ENCODE measurements around the gene INO80B.
"Not testable (repeated sequence)": the region's sequence is repeated elsewhere in the genome, so short reads cannot be mapped to it uniquely, and the experiment has no call there.

INO80B gene

DNA sequence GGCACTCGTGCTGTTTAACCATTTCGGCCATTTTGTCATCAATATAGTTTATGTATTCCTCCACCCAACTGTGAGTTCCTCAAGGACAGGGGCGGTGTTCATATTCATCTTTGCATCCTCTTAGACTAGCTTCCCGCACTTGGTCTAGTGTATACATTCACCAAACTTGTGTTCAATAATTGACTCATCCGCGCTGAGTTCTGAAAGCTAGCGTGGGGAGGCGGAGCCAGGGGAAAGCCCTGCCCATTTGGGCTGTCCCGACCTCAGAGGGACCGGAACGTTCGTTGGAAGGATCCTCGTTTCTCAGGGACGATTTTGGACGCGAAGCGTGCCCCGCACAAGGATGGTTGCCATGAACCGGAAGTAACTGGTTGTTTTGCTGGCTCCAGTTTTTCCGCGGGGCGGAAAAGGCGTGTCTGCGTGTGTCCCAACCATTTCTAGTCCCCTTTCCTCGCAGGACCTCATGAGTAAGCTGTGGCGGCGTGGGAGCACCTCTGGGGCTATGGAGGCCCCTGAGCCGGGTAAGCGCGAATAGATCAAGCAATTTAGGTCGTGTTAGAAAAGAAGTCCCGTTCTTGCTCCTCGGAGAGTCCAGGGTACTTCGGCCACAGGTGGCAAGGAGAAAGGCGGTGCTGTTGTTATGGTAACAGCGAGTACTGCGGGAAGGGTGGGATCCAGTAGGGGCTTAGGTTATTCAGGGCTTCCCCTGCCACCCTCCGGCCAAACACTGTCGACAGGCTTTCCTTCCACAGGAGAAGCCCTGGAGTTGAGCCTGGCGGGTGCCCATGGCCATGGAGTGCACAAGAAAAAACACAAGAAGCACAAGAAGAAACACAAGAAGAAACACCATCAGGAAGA is at the start of gene INO80B:
Gene INO80B, plus strand, starts transcription at position 434 of the 858 bp plus-strand sequence. Its CDS starts 30 bp downstream, at position 464.
- FAIRE-seq: peak; percentile 94

DNA sequence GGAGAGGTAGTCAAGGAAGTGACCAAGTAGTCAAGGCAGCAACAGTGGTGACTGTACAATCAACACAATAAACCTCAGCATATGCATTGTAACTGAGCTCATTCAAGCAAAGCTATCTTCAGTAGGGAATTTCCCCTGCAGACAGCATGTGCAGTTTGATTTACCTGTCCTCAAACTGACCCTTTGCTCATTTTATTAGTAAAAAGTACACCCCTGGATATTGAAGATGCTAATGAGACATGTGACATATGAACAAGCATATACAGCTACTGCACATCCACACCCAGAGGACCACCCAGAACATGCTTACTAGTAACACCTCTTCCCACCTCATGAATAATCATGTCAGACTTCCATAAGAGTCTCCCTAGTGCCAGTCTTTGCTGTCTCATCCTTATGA is 48.9 kb upstream of the INO80B start:
- FAIRE-seq: no peak

DNA sequence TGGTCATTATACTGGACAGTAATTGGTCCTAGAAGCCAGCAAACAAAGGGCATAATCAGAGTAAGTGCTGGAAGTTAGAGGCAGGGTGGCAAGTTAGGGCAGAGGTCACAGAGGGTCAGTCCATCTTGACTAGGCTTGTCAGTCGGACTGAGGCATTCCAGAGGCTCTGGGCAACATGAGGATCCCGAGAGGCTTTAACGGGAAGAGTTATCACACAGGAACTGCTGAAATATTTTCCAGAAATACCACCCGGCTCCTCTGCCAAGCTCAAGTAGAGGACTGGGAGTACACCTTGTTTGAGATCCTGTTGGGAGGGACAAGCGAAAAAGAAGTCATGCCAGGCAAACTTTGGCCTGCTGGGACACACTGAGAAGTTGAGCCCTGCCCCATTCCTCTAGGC is 47.2 kb upstream of the INO80B start:
- FAIRE-seq: no peak

DNA sequence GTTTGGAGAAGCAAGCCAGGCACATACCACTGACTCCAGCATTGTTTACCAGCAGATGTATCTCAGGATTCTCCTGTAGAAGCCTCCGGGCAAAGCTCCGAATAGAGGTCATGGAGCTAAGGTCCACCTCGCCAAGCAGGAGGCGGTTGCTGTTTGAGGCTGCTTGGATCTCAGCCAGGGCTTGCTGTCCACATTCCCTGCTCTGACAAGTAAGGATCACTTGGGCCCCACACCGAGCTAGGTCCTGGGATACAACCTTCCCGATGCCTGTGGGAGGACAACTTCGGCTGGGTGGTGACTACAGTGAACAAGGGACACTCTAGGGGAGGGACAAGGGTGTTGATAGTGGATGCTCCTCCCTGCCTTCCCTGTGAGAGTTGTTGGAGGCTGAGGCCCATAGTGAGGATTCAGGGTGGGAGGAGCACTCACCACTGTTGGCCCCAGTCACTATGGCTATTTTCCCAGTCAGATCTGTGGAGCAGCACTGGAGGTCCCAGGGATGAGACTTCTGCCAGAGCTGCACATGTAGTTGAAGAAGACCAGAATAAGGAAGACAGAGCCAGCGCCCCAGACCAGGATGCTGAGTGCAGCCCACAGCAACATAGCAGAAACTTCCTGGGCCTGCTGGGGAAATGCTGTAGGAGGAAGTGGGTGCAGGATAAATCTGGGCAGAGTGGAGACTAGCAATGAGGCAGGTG is 41.7 kb upstream of the INO80B start:
- FAIRE-seq: no peak

DNA sequence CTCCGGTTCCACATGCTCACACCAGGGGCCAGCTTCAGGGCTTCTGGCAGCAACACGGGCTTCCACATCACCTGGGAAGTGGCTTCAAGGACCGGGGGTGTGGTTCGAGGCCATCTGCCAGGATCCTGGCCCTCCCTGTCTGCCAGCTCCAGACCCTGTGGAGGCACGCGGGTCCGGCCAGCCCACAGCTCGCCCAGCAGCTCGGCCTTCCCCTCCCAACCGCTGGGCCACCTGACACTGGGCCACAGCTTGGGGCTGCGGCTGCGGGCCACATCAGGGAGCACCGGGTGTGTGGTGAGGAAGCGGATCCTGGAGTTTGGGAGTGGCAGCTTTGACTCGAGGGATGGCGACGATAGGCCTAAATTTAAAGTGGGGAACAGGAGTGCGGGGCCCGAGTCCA is 40.4 kb upstream of the INO80B start:
- no peak for FAIRE-seq

DNA sequence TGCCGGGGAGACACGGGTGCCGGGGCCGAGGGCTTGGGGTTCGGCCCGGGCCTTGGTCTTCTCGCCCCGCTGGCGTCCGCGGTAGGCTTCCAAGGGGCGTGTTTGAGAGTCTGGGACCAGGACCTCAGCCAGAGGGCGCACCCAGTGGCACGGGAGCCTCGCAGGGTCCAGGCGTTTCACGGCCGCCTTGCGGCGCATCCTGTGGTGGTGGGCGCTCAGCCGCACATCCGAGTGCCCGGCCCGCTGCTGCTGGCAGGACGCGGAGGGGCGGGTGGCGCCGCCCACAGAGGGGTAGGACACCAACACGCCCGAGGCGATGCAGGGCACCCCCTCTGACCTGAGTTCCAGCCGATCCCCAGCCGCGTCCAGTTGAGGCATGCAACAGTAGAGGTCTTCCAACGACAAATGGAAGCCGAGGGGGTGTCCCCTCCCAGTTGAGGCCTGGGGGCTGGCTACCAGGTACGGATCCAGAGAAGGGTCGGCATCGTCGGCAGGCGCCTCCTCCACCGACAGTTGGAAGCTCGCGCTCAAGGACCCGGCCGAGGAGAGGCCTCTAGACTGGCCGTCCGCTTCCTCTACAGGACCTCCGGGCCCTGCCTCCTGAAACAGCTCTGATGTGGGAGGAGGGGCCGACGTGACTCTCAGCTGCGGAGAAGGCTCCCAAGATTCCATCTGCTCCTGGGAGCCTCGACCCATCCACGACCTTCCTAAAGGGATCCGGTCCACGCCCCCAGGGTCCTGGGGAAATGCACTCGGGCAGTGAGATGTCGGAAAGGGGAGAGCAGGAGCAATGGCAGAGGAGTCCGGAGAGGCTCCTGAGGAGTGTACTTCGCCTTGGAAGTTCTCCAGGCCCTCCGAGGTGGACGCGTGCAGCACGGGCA is 39.8 kb upstream of the INO80B start:
- no peak for FAIRE-seq

DNA sequence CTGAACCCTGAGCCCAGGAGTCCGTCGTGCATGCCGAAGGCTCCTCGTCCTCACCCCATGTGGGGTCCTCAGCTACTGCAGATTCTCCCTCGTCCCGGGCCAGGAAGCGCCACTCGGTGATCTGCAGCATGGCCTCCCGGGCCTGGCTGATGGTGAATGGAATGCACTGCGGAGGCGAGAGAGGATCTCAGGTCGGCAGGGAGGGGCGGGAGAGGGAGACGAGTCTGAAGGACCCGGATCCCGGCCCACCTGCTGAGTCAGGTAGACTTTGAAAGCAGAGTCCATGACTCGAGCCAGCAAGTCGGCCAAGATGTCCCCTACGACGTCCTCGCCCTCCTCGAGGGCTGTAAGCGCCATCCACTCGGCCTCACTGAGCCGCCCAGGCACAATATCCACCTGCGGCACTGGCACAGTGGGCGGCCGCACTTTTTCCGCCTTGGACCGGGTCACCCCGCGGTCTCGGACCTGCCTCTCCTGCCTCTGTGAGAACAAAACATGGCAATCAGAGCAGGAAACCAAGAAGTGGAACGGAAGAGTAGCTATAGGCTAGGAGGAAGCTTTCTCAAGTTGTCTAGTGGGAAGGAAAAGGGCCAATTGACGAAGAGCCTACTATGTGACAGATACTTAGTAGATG is 39.0 kb upstream of the INO80B start:
- no peak for FAIRE-seq

DNA sequence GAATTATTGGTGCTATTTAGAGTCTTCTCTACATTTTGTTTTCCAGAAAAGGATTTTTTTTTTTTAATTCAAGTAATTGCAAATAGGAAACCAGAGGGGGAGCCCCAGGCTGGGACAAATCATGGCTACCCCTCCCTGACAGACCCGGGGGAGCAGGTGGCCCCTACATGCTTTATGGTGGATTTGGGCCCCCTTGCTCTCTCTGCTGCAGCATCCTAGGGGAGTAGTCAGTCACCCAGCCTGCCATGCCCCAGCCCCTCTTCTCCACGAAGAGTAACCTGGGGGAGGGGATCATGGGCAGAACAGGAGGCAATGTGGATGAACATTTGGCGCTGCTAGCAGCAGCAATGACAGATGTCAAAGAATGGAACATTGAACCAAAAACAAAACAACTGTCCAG is 38.1 kb upstream of the INO80B start:
- FAIRE-seq: no peak

DNA sequence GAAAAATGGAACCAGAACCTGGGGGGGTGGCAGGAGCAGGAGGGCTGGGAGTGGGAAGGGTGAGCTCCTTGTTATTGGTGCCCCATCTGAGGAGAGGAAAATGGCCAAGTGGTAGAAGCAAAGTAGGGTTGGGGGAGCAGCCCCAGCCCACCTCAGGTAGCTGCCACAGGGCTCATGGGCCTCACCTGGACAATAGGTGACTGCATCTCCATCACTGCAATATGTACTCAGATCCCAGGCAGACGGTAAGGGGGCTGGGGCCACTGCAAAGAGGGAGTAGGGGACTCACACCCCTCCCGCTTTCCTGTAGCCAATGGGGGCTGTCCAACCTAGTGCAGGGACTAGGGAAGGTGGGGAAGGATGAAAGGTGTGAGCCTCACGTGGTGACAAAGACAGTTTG is 37.7 kb upstream of the INO80B start:
- FAIRE-seq: no peak

DNA sequence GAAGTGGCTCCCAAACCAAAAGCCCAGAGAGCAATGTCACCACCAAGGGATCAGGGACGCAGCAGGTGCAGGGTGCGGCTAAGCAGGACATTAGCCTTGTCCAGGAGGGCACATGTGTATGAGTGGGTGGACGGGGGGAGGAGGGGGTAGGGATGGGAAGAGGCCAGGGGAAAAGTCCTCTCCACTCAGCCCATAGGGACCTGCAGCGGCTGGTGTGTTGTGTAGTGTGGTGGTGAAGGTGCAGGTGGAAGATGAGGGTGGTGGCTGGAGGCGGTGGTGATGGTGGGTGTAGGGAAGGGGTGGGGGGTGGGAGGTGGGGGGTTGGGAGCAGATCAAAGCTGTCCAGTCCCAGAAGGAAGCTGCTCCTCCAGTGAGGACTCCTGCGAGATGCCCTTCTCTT is 37.1 kb upstream of the INO80B start:
- no peak for FAIRE-seq

DNA sequence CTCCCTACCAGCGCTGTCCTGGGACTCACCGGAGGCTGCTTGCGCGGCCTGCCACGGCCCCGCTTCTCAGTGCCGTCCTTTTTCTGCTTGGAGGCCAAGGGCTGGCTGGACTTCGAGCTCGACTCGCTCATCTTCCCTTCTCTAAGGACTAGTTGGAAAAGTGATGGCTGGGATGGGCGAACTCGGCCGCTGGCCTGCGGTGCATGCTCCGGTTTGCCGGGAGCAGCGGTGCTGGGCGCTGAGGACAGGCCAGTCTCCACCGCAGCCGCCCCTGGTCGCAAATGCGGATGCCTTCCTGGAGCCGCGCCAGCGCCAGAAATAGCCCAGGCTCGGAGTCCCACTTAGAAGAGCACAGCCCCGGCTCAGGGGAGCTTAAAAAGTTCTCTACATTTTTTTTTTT is 36.6 kb upstream of the INO80B start:
- FAIRE-seq: no peak

DNA sequence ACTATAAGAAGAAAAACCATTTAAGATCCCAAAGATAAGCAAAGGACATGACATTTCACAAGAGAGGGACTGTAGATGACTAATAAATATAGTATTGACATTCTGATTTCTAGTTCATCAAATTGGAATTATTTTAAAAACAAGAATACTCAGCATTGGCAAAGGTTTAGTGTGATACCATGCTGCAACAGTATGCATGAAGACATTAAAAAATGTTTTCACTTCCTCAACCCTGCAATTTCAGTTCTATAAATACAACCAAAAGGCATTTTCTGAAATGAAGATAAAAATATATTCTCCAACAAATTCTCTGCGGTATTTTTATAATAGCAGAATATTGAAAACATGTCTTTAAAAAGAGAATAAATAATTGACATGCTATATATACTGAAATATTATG is 35.5 kb upstream of the INO80B start:
- no peak for FAIRE-seq

DNA sequence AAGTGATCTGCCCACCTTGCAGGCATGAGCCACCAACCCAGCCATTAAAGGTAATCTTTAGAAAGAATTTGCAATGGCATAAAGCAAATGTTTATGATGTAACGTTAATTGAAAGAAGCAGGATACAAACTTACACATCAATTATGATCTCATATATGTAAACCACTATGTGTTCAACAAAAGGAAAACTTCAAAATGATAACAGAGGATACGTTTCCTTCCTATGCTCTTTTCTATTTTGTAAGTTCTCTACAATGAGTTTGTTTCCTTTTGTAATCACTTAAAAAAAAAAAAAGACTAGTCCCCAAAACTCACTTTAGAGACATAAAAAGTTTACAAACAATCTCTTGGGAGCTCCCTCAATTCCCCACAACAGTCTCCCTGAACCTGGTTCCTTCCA is 34.9 kb upstream of the INO80B start:
- FAIRE-seq: no peak

DNA sequence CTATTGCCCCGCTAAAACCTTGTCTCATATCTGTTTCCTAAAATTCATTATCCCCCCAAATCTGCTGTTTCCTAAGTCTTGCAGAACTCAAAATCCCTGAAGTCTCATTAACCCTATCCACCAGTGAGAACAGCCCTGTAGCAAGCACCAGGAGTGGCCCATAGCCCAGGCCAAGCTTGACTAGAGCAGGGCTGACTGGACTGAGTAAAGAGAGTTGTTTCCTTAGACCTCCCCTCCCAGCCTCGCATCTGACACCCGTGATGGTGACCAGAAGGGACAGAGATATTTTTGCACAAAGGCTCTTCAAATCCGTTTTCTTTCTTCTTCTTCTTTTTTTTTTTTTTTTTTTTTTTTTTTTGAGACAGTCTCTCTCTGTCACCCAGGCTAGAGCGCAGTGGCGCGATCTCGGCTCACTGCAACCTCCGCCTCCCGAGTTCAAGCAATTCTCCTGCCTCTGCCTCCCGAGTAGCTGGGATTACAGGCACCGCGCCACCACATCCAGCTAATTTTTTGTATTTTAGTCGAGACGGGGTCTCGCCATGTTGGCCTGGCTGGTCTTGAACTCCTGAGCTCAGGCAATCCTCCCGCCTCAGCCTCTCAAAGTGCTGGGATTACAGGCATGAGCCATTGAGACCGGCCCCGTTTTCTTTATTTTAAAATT is 34.3 kb upstream of the INO80B start:
- FAIRE-seq: not testable (repeated sequence)

DNA sequence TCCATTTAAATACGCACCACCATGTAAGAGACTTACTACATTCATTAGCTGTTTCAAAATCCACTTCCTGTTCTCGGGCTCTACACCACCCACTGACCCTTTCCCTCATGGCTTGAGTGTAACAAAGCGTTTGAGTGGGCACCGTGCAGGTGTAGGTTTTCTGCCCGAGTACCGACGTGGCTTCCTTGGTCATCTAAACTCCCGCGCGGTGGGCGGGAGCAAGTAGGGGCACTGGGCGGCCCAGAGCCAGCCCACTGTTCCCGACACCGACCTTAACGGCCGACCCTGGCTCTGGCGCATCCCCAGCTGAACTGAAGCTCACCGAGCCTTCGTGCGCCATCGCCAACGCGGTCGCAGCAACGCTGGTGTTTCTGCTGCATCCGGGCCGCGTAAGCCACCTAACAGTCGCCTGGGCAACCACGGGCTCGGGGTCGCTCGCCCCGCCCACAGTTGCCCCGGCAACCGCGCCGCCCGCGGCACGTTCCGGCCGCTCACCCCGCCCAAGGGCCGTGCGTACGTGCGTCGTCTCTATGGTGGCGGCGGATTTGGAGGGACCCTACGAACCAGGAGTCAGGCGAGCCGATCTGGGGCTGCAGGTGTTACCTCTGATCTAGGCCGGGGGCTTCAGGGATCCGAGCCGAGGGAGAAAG is 33.5 kb upstream of the INO80B start, which contains the start of the genes C2orf81 and WDR54:
Gene C2orf81, minus strand, starts transcription at position 399 of the 650 bp plus-strand sequence. Its CDS starts 59 bp downstream, at position 340.
Gene WDR54, plus strand, starts transcription at position 510 of the 650 bp plus-strand sequence. CDS start 424 bp downstream, outside the sequence.
- no peak for FAIRE-seq

DNA sequence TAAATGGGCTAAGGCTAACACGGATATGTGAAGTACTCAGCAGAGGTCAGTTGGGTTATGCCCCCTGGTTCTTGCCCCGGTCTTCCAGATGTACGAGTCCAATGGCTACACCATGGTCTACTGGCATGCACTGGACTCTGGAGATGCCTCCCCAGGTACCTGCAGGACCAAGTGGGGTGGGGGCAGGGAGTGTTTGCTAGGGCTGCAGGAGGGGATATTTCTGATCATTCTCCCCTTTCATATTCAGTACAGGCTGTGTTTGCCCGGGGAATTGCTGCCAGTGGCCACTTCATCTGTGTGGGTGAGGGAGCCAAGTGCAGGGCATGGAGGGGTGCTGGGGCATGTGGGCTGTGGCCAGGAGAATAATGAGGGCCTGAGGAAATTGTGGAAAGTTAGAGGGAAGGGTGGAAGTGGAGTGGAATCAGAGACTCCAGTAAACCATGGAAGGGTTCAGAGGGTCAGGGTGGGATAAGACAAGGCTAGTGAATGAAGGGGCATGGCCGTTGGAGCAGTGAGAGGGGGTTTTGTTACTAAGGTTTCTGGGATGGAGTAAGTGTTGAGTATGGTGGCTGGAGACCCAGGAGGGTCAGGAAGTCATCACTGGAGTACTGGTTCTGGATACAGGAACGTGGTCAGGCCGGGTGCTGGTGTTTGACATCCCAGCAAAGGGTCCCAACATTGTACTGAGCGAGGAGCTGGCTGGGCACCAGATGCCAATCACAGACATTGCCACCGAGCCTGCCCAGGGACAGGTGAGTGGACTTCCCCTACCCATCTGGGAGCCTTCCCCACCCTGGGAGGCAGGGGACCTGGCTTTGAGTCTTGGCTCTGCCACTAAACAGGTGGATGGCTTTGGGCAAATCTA is 31.4 kb upstream of the INO80B start:
- no peak for FAIRE-seq

DNA sequence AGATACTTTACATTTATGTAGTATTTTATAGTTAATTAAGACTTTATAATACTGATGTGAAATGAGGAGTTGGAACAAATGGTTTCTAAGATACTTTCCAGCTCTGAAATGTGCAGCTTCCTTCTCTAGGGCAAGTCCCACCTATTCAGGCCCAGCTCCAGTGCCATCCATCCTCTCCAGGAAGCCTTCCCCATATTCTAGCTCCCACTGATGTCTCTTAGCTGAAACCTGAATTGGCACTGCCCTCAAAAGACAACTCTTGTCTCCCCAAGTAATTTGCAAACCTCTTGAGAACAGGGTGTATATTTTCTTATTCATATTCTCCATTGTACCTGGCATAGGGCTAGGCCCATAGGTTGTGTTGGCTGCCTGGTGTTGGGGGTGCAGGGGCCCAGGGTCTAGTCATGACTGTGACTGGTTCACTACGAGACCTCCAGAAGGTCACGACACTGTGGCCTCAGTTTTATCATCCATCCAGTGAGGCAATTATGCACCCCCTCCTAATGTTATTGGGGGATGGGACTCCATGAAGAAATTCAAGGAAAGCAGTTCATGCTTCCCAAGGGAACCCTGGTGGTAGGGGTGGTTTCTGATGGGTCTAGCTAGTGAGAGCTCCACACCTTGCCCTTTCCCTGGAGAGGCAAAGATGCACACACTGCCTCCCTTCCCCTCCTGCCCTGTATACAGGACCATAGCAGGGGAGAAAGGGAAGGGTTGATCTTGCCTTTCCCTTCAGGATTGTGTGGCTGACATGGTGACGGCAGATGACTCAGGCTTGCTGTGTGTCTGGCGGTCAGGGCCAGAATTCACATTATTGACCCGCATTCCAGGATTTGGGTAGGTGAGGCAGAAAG is 30.5 kb upstream of the INO80B start:
- no peak for FAIRE-seq

DNA sequence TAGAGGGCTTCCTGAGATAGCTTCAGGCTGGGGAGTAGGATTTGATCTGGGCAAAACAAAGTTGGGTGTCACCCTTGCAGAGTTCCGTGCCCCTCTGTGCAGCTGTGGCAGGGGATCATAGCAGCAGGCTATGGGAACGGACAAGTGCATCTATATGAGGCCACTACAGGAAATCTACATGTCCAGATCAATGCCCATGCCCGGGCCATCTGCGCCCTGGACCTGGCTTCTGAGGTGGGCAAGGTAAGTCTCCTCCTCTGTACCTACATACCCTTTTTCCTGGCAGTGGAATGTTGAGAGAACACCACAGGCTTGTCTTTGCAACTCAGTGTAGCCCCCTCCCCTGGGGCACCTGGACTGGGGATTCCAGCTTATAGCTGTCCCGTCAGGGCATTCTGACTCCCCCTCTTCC is 29.9 kb upstream of the INO80B start:
- no peak for FAIRE-seq

DNA sequence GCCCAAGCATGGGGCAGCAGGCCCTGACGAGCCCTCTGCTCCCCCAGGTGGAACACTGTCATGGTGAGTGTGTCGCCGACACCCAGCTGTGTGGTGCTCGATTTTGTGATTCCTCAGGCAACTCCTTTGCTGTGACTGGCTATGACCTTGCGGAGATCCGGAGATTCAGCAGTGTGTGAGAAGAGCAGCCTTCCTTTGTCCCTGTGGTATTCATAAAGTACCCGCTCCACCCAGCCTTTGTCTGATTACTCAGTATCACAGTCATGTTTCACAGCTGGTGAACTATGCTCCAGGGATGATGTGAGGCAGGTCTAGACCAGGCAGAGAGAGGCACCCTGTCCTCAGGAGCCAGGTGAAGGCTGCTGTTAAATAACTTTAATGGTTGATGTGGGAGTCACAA is 29.4 kb upstream of the INO80B start:
- no peak for FAIRE-seq
